CD4-positive, alpha-beta T cell treated with Interleukin-6 at 100 ng/mL for 8 hours (primary cell): ENCODE results near the gene KHDRBS2.
"Not testable (repeated sequence)": the region's sequence is repeated elsewhere in the genome, so short reads cannot be mapped to it uniquely, and the experiment has no call there.

Experiments
- DNase-seq: peaks from one replicate; pipeline ENCODE4 v3.0.0-alpha.2; 2020; ENCODE audit warnings: mixed read lengths, low spot score

Gene KHDRBS2

DNA sequence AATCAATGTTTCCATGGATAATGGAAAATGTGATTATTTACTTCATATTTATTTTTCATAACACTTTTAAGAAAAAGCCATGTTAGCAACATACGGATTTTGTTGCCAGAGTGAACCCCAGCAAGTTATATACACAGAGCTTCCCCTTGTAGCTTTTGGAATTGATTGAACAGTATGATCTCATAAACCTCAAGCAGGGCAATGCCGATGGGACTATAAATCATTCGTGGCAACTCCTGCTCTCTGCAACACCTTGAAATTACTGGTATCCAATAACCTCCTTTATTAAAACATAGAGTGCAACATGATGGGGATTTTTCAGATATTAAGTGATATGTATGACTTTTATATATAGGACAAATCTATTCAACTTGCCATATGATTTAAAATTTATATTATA is 428.5 kb downstream of the KHDRBS2 start:
- no peak for DNase-seq

DNA sequence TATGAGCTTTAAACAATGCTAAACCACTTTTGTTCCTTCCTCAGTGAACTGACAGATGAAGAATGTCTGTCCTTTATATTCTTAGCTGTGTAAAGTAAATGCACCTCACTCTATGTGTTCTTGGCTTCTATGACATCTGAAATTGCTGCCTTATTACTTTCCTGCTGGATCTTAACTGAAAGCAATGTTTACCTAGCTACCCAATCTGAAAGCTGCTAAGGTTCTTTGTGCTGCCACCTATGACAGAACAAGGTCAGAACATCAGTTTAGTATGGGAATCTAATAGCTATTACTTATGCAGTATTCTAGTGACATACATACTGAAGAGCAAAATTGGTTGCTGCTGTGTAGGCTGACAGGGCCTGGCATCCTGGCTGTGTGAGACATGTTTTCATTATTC is 444.1 kb downstream of the KHDRBS2 start:
- DNase-seq = no peak

DNA sequence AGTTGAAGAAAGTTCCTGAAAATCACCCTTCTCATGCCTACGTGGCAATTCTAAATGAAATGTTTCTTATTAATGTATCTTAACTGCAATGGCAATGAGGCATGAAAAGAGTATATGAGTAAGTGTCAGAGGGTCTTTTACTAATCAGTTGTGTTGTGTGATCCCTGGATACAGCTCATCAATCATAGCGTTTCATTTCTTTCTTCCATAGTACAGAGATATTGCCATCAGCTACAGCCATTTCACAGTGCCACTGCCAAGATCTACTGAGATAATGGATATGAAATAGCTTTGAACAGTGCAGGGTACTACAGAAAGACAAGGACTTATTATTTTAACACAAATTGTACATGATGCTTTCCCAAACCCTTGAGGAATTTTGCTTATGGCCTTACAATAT is 450.8 kb downstream of the KHDRBS2 start:
- DNase-seq = no peak

DNA sequence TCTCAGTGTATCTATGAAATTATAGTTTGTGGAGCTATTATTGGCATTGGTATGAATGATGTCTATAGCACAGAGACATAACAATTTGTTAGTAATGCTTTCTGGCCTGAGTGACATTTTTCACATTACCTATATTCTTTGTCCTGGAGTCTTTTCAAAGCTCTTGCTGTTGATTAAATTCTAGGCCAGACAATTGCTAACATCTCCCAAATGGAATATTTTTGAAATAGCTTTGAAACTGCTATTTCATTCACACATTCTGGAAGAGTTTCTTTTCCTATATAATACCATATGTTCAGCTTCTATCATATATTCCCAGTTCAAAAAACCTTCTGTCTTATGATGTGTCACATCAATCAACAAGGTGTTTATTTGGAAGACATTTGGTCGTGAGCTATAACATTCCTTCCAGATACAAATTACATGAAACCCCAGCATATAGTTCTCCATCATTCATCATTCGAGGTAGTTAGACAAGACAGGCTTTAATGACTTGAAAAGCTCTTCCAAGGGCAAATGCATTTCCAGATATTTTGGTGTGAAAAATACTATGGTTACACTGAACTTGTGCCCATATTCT is 452.8 kb downstream of the KHDRBS2 start:
- no peak for DNase-seq

DNA sequence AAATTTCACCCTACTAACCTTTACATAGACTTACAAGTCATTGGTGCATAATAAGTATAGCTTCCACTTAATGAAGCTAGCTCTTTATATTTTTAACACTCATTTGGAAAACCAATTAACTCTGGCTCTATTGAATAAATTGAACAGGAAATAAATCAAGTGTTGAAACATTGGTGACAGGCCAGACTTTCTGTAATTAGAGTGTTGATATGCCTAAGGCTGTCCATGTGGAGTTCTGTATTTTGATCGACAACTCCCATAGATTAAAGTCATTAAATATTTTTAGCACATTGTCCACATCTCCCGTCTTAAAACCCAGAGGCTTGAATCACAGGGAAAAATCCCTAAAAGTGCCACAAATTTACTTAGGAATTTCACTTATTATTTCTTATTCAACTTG is 468.3 kb downstream of the KHDRBS2 start:
- DNase-seq = no peak

DNA sequence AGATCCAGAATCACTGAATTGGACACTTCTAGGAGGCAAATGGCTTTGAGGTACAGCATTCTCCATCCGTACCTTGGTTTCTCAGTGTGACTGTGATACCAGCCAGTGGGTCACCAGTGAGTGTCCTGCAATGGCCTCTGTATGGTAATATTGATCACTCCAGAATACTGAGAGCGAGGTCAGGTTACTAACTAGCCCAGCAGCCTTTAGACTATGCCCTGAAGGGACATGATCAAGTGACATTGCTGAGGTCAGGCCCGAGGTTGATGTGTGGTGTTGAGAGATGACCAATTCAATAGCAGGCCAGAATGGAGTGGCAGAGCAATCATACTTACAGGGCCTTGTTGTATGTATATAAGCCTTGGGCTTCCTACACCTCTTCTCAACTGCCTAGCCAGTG is 476.0 kb downstream of the KHDRBS2 start:
- DNase-seq = no peak

DNA sequence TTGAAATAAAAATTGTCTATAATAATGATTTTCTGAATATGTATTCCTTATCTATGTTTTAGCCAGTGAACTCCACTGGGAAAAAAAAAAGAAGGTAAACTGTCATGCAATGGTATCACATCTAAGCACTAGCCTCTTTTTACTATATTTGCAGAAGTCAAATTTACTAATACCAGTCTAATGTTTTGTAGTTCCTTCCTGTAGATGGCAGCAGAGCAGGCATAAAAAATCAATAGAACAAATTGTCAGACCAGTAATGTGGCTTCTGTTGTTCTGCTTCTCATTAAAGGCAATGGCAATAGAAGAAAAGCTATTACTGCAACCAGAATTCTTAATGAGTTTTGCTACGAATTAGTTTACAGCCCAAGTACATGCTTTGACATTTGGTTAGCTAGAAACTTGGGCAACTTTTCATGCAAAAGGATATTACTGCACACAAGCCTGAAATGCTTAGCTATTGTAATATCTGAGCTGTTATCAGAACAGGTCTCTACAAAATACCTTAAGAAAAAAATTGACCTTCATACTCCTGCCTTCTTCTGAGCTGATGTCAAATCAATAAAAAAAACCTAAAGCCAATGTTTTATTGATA is 476.9 kb downstream of the KHDRBS2 start:
- DNase-seq = no peak

DNA sequence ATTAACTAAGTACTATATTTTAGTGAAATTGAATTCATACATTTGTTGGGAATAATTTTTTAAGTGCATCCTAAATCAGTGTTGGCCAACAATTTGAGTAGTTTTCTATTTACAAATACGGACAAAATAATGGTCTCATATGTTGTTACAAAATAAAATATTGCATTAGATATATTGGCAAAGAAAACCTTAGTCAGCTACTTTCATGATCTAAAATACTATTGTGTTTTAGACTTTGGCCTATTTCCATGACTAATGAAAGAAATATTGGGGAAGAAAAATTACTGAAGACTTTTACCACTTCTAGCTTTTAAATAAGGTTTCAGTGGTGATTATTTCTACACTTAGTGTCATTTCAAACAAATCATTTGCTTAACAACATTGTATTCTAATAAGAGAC is 498.0 kb downstream of the KHDRBS2 start:
- no peak for DNase-seq

DNA sequence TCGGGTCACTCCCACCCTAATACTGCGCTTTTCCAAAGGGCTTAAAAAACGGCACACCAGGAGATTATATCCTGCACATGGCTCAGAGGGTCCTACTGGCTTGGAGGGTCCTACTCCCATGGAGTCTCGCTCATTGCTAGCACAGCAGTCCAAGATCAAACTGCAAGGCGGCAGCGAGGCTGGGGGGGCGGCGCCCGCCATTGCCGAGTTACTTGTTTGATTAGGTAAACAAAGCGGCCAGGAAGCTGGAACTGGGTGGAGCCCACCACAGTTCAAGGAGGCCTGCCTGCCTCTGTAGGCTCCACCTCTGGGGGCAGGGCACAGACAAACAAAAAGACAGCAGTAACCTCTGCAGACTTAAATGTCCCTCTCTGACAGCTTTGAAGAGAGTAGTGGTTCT is 516.6 kb downstream of the KHDRBS2 start:
- DNase-seq = not testable (repeated sequence)

DNA sequence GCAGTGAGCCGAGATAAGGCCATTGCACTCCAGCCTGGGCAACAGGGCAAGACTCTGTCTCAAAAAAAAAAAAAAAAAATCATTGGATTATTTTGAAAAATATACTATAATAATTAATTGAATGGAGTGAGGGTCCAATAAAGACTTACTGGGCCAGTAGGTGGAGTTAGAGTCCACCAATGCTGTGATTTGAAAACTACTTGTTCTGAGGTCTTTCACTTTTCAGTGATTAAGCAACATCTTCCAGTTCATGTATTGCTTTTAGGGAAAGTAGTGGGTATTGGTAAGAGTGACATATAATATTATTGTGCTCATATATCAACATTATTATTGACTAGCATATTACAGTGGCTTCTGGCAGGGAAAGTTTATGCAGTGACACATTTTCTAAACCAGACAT is 530.3 kb downstream of the KHDRBS2 start:
- DNase-seq = no peak

DNA sequence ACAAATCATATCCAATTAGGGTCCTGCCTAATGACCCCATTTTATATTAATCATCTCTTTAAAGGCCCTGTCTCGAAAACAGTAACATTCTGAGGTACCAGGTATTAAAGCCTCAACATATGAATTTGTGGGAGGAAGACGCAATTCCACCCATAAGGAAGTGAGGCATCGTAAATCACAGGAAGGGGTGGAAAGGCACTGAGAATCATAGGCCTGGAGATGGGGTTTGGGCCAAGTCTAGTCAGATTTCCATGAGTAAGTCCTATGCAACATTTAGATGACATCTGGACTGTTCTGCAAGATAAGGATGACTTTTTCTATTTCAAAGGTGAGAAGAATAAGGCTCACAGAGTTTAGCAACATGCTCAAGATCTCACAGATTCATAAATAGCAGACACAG is 534.0 kb downstream of the KHDRBS2 start:
- DNase-seq = no peak

DNA sequence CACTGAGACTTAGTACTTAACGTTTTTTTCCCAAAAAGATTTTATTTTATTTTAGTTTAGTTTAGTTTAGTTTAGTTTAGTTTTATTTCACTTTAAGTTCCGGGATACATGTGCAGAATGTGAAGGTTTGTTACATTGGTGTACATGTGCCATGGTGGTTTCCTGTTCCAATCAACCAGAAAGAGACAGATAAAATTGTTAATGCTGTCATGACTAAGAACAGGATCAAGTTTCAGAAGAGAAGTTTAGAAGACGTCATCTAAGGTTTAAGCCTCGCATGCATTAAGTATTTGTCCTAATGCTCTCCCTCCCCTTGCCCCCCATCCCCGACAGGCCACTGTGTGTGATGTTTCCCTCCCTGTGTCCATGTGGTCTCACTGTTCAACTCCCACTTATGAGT is 540.0 kb downstream of the KHDRBS2 start:
- no peak for DNase-seq

DNA sequence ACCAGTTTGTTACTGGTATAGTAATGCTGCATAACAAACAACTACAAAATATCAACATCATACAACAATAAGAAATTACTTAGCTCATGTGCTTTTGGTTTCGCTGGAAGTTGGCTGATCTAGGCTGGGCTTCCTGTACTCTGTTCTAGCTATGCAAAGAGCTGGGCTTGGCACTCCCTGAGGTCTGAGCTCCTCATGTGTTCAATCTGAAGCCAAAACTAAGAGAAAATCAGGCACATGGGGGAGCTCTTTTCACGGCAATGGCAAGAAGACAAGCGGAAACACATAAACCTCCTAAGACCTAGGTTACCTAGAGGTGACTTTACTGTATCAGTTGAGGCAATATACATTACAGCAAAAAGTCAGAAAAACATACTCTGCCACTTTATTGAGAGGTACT is 574.2 kb downstream of the KHDRBS2 start:
- DNase-seq = no peak

DNA sequence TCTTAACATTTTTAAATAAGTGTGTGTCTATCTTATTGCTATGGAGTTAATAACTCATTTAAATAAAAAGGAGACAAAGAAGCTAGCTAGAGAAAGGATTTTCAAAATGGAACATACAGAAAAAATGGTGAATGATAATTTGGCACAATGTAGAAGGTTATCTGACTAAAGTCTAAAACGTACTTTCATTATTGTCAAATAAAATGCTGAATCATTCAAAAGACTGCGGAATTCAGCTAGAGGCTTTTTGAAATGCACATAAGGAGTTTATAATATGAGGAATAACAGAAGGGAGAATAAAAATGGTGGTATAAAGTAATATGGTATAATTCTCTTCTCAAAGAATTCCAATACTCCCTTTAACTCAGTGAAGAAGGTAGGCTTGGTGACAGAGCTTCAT is 597.9 kb downstream of the KHDRBS2 start:
- no peak for DNase-seq

DNA sequence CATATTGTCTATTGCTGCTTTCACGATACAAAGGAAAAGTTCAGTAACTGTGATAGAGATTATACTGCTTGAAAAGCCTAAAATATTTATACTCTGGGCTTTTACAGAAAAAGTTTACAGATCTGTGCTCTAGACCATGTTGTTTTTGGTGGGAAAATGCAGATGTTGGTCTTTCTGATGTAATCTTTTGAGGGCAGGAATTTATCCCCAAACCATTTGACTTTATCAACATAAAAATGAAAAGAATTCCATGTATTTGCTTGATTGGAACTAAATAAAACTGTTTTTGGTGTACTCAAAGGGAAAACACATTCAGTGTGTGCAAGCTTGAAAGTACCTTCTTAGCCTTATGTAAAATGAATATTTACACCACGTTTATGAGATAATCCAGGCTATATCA is 603.5 kb downstream of the KHDRBS2 start:
- DNase-seq = no peak

DNA sequence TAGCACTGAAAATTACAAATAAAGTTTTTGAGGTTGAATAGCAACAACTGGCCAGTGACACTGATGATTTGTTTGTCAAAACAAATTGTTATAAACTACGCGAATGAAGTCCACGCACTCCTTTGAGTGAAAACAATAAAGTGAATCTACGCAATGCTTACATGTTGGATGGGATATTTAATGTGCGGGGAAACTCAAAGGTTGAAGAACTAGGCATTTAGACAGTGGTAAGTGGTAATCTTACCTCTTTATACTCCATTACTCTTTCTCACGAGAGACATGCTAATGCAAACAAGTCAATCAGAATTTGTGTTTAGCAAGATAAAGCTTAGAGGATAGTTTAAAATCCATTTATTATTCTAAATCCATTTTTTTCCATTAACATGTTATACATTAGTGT is 606.4 kb downstream of the KHDRBS2 start:
- DNase-seq = no peak

DNA sequence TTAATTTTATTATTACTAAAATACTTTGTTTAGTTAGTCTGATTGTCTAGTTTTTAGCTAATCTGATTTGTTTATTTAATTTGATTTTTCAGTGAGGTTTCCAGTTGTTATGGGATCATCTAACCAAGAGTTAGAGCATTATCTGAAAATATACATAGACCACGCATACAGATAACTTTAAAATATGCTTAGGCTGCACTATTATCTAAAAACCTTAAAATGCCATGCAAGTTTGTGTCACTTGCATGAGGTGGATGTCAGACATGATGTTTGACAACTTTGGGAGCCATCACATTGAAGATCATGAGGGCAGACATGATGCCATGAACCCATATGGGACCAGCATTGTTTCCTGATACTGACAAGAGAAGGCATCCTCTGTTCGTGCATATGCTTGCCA is 610.3 kb downstream of the KHDRBS2 start:
- DNase-seq = no peak

DNA sequence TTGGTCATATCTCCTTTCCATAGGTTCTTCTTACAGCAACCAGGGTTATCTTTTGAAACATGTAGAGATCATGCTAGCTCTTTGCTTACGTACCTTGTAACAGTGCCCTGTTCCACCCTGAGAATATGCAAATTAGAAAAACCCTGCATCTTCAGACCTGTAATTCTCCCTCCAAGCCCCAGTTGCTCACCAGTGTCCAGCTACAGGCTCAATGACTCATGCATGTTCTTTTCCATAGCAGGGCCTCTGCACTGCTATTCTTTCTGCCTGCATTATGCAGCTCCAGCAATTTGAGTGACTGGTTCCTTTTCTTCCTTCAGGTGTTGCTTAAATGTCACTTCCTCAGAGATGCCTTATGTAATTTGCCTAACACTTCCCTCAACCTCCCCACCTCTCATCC is 636.2 kb downstream of the KHDRBS2 start:
- no peak for DNase-seq

DNA sequence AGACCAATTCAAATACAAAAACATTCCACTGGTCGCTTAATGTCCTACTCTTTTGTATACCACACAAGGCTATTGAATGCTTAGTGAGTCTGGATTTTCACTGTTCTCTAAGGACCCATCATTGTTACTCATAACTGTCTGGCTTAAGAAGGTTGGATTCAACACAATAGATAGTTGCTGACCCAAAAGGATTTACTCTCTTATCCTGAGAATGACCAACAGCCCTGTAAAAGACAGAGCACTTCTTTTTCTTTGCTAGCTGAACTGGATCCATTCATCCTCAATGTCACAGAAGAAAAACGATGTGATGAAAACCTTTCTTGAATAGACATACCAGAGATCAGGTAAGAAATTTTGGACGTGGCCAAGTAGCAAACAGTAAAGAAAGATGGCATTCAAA is 645.6 kb downstream of the KHDRBS2 start:
- no peak for DNase-seq
